T follicular helper cell (primary cell): ENCODE measurements around the gene NTF4.
"Not testable (repeated sequence)": the region's sequence is repeated elsewhere in the genome, so short reads cannot be mapped to it uniquely, and the experiment has no call there.

ENCODE experiments used
- DNase-seq: peaks from one replicate; pipeline ENCODE4 v3.0.0-alpha.2; 2020; ENCODE audit warnings: low read depth

The NTF4 gene

GRCh38 chr19:49020931-49021895, 43.4 kb downstream of the NTF4 start:
- DNase-seq = no peak

- DNase-seq = no peak
These were observed 44.3 kb downstream of the NTF4 start for GRCh38 chr19:49020342-49020741.

GRCh38 chr19:49019242-49019932, 45.2 kb downstream of the NTF4 start:
- peak; percentile 50 for DNase-seq

GRCh38 chr19:49018388-49019241, 46.0 kb downstream of the NTF4 start:
- DNase-seq = not testable (repeated sequence)

GRCh38 chr19:49017666-49018351, 46.8 kb downstream of the NTF4 start:
- DNase-seq = peak; percentile 49

- no peak for DNase-seq
These were observed 47.5 kb downstream of the NTF4 start, which contains the start of gene LHB for GRCh38 chr19:49017041-49017665. Gene LHB, minus strand, starts transcription at chr19:49017091. Its CDS starts 10 bp downstream, at chr19:49017081.

- no peak for DNase-seq
These were observed 48.4 kb downstream of the NTF4 start for GRCh38 chr19:49016067-49016839.

- DNase-seq = no peak
These were observed 49.8 kb downstream of the NTF4 start for GRCh38 chr19:49014870-49015255.

- DNase-seq = no peak
These were observed 50.3 kb downstream of the NTF4 start for GRCh38 chr19:49014123-49014869.

GRCh38 chr19:49011194-49011593, 53.4 kb downstream of the NTF4 start:
- no peak for DNase-seq
